Natural killer cell (primary cell): ENCODE measurements around the gene R3HDM4. TPM values are rescaled to one million over a fixed set of nuclear protein-coding genes. Genes with fewer than 3 reads are reported as not detected.
A peak's percentile ranks its signal among the peaks of the same experiment; 100 is the strongest.

ENCODE experiments used
- ATAC-seq, 3 donors: fragments of 150-1000 bp in 2 of 3; fragments of 200-7000 bp in 1 of 3; cut with Tn5 transposase; 1 replicate in 1 of 3; 2 replicates in 2 of 3; pipeline ENCODE4 v1.10.0; 2021; ENCODE audit warnings: mild to moderate bottlenecking in 2 of 3, moderate library complexity in 2 of 3
- DNase-seq, 2 donors: peaks; one replicate each; pipeline versions ENCODE4 v3.0.0 to v3.0.0-alpha.2; 2013 to 2021; ENCODE audit warnings: mixed read lengths in 1 of 2
- H3K27ac ChIP-seq: one replicate; pipeline ENCODE4 v1.5.1; 2013; ENCODE audit warnings: mild to moderate bottlenecking, low read length
- H3K27me3 ChIP-seq: one replicate; pipeline ENCODE4 v1.6.1; 2013; ENCODE audit warnings: low read length; ENCODE audit not compliant: control insufficient read depth, insufficient read depth
- H3K36me3 ChIP-seq: one replicate; pipeline ENCODE4 v1.6.1; 2013; ENCODE audit warnings: low read length; ENCODE audit not compliant: control insufficient read depth, insufficient read depth
- H3K4me1 ChIP-seq: one replicate; pipeline ENCODE4 v1.6.1; 2013; ENCODE audit warnings: low read length; ENCODE audit not compliant: control insufficient read depth, insufficient read depth
- H3K4me3 ChIP-seq: one replicate; pipeline ENCODE4 v1.5.1; 2013; ENCODE audit warnings: low read length
- H3K9me3 ChIP-seq: one replicate; pipeline ENCODE4 v1.6.1; 2013; ENCODE audit warnings: low read length; ENCODE audit not compliant: control insufficient read depth, insufficient read depth
- H3K27ac Mint-ChIP-seq, 2 donors: one replicate each; pipeline ENCODE4 v1.8.0; 2022; ENCODE audit warnings: mild to moderate bottlenecking in 2 of 2, mixed read lengths in 2 of 2, moderate library complexity in 1 of 2
- H3K27me3 Mint-ChIP-seq, 2 donors: one replicate each; pipeline ENCODE4 v1.8.0; 2022; ENCODE audit warnings: low read depth in 2 of 2, mixed read lengths in 2 of 2
- H3K36me3 Mint-ChIP-seq: one replicate; pipeline ENCODE4 v1.8.0; 2022; ENCODE audit warnings: mixed read lengths
- H3K4me1 Mint-ChIP-seq, 2 donors: one replicate each; pipeline ENCODE4 v1.8.0; 2022; ENCODE audit warnings: mixed read lengths in 2 of 2
- H3K4me3 Mint-ChIP-seq: one replicate; pipeline ENCODE4 v1.8.0; 2022; ENCODE audit warnings: mild to moderate bottlenecking, moderate library complexity, mixed read lengths
- H3K9me3 Mint-ChIP-seq, 2 donors: one replicate each; pipeline ENCODE4 v1.8.0; 2022; ENCODE audit warnings: mixed read lengths in 2 of 2
- whole genome bisulfite sequencing: methylation state at CpG from one replicate; pipeline ENCODE4 v1.1.7; 2013; ENCODE audit warnings: missing lambda C conversion rate; ENCODE audit not compliant: insufficient coverage; 5-methylcytosine and 5-hydroxymethylcytosine counted together
- intact Hi-C: fragments of 100-400 bp; cut with micrococcal nuclease; formaldehyde crosslinking; loops from one replicate; pipeline ENCODE4 v1.14.2; 2022
- total RNA-seq, 4 donors: library from RNA; stranded (reverse); fragments of 120-200 nt in 1 of 4; gene quantifications; one replicate each; pipeline versions ENCODE4 v1.2.3 to v1.2.4, GENCODE V29; 2013 to 2022
- TF ChIP-seq, protein P1 (sequence below): fragments of 200-600 bp; IDR thresholded peaks from one replicate; pipeline ENCODE4 v1.8.0; 2022; ENCODE audit warnings: antibody characterized with exemption

Gene R3HDM4
- total RNA-seq, 3 donors from 2014 or later (not counting 1 experiment from before 2014, with no cell fraction given), result 88.7 to 106 (median 97.8) TPM

DNA sequence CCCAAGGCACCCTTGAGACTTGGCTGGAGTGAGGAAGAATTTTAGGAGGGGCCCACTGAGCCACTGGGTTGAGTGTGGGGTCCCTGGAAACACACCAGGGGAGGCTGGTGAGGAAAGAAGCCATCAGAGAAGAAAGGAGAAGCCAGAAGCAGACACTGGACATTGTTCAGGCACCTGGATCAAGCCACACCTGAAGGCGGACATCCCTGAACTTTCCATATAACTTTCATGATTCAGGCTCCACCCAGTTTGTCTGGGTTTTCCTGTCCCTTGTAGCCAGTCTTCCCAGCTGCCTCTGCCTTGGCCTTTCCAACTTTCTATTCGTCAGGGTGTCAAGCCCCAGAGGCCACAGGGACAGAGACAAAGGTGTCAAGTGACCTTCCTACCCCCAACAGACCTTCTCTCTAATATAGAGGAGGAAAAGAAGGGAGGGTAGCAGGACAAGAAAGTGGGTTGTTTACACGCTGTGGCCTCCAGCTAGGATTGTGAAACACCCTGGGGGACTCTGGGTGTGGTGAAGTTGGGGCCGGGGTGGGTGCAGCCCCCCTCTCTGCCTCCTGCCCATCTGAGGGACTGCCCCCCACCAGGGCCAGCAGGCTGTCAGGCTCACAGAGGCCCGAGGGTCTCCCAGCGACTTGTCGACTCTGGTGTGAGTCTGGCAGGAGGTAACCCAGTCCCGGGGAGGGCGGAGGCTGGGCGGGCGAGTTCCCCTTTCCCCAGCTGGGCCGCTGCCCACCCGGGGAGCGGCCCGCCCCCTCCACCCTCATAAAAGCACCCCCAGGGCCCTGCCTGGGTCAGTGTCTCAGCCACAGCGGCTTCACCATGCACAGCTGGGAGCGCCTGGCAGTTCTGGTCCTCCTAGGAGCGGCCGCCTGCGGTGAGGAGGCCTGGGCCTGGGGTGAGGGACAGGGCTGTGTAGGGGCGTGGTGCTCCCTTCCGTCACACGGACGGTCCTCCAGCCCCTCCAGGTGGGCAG is 53.9 kb downstream of the R3HDM4 start, which contains the start of gene CFD:
TSS of gene CFD (plus strand) at position 797 of the 976 bp plus-strand sequence. CDS start at position 823, 26 bp downstream.
- Mint-ChIP-seq H3K4me3 (peak within 1 kb of the TSS; percentile 28), H3K36me3 (no peaks in the 10 kb centered on the region), H3K27me3 (peaks cover 7 to 15% of the 10 kb centered on the region in 2 donors), H3K4me1 (peaks cover 12 to 21% of the 10 kb centered on the region in 2 donors), H3K9me3 (no peaks in the 10 kb centered on the region), H3K27ac (no peak within 1 kb of the TSS)
- Histone ChIP-seq H3K4me3 (no peak within 1 kb of the TSS), H3K27me3 (peaks cover 7% of the 10 kb centered on the region), H3K36me3 (no peaks in the 10 kb centered on the region), H3K4me1 (peaks cover 40% of the 10 kb centered on the region), H3K27ac (no peak within 1 kb of the TSS), H3K9me3 (no peaks in the 10 kb centered on the region)
- intact Hi-C loops, result no loop called here
- peak in 1 of 3 donors; percentile 29 for ATAC-seq
- WGBS, result 25% methylated on average over 22 of the region's 24 CpGs
- DNase-seq, result no peak
- TF ChIP-seq, protein P1, sequence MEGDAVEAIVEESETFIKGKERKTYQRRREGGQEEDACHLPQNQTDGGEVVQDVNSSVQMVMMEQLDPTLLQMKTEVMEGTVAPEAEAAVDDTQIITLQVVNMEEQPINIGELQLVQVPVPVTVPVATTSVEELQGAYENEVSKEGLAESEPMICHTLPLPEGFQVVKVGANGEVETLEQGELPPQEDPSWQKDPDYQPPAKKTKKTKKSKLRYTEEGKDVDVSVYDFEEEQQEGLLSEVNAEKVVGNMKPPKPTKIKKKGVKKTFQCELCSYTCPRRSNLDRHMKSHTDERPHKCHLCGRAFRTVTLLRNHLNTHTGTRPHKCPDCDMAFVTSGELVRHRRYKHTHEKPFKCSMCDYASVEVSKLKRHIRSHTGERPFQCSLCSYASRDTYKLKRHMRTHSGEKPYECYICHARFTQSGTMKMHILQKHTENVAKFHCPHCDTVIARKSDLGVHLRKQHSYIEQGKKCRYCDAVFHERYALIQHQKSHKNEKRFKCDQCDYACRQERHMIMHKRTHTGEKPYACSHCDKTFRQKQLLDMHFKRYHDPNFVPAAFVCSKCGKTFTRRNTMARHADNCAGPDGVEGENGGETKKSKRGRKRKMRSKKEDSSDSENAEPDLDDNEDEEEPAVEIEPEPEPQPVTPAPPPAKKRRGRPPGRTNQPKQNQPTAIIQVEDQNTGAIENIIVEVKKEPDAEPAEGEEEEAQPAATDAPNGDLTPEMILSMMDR, result no peak

DNA sequence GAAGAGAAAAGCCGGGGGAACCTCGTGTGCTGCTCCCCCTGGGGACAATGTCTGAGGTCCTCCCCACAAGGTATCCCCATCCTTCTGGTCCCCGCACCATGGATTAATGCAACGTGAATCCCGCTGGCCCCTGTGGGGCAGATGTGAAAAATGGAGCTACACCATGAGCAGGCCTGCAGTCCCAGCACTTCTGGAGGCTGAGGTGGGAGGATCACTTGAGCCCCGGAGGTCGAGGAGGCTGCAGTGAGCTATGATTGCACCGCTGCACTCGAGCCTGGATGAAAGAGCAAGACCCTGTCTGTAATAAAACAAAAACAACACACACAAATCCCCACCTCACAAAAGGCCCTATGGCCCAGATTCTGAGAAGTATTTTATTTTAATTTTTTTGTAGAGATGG is 54.7 kb downstream of the R3HDM4 start:
- no peak overlapping the region for H3K4me3 Mint-ChIP-seq
- no peak overlapping the region for H3K27ac Mint-ChIP-seq
- H3K9me3 Mint-ChIP-seq, result no peaks in the 10 kb centered on the region
- TF ChIP-seq, protein P1, result no peak
- Histone ChIP-seq H3K27ac (no peak overlapping the region), H3K9me3 (no peaks in the 10 kb centered on the region), H3K4me1 (peaks cover 32% of the 10 kb centered on the region), H3K4me3 (no peak overlapping the region), H3K27me3 (peaks cover 7% of the 10 kb centered on the region), H3K36me3 (no peaks in the 10 kb centered on the region)
- no peak for DNase-seq
- intact Hi-C loops, result no loop called here
- 73% methylated on average over 7 of the region's 9 CpGs for WGBS
- ATAC-seq, result no peak
- peaks cover 8 to 15% of the 10 kb centered on the region in 2 donors for H3K4me1 Mint-ChIP-seq
- H3K36me3 Mint-ChIP-seq, result no peaks in the 10 kb centered on the region
- peaks cover 7 to 15% of the 10 kb centered on the region in 2 donors for H3K27me3 Mint-ChIP-seq

DNA sequence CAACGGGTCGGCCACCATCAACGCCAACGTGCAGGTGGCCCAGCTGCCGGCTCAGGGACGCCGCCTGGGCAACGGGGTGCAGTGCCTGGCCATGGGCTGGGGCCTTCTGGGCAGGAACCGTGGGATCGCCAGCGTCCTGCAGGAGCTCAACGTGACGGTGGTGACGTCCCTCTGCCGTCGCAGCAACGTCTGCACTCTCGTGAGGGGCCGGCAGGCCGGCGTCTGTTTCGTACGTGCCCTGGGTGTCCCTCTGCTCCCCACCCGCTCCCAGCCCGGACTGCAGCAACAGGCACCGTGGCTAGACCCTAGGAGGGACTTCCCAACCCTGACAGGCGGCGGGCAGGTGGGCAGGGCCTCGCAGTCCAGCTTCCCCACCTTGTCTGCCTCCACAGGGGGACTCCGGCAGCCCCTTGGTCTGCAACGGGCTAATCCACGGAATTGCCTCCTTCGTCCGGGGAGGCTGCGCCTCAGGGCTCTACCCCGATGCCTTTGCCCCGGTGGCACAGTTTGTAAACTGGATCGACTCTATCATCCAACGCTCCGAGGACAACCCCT is 57.4 kb downstream of the R3HDM4 start:
- Mint-ChIP-seq H3K27ac (no peak overlapping the region), H3K36me3 (no peaks in the 10 kb centered on the region), H3K4me3 (no peak overlapping the region), H3K9me3 (no peaks in the 10 kb centered on the region), H3K4me1 (peaks cover 0 to 4% of the 10 kb centered on the region in 2 donors), H3K27me3 (peaks cover 7 to 11% of the 10 kb centered on the region in 2 donors)
- Histone ChIP-seq H3K27ac (no peak overlapping the region), H3K4me3 (no peak overlapping the region), H3K4me1 (peaks cover 9% of the 10 kb centered on the region), H3K9me3 (no peaks in the 10 kb centered on the region), H3K27me3 (peaks cover 7% of the 10 kb centered on the region), H3K36me3 (no peaks in the 10 kb centered on the region)
- TF ChIP-seq, protein P1, result no peak
- ATAC-seq (no peak), DNase-seq (no peak)
- 78% methylated on average over 40 of the region's 40 CpGs for WGBS
- intact Hi-C loops, result no loop called here
